LNCaP clone FGC (cell line): Measurements from ENCODE around the gene KCTD12.
A peak's percentile ranks its signal among the peaks of the same experiment; 100 is the strongest.

Experiments used
- DNase-seq: peaks from one replicate; pipeline ENCODE4 v3.0.0-alpha.2; 2011; ENCODE audit warnings: low read depth
- H3K4me3 ChIP-seq: 2 replicates; pipeline ENCODE4 v1.5.1; 2011; ENCODE audit warnings: mild to moderate bottlenecking, low read depth, low read length, control low read depth
- CTCF ChIP-seq: IDR thresholded peaks from 2 replicates; pipeline ENCODE4 v1.5.1; 2012; ENCODE audit warnings: mild to moderate bottlenecking; ENCODE audit not compliant: control insufficient read depth, insufficient read depth; ENCODE audit errors: extremely low read depth

Gene KCTD12

GRCh38 chr13:76886292-76887075 lies at the start of gene KCTD12:
TSS of gene KCTD12 (minus strand) at chr13:76886405. CDS start at chr13:76886148, 257 bp downstream.
- DNase-seq = no peak
- peak within 1 kb of the TSS; percentile 38 for H3K4me3 ChIP-seq
- TF ChIP-seq CTCF = peak; percentile 58

GRCh38 chr13:76934671-76935070 lies 48.5 kb upstream of the KCTD12 start:
- DNase-seq = no peak
- no peak overlapping the region for H3K4me3 ChIP-seq
- TF ChIP-seq CTCF = no peak

GRCh38 chr13:76932076-76932475 lies 45.9 kb upstream of the KCTD12 start:
- no peak for DNase-seq
- no peak for TF ChIP-seq CTCF
- H3K4me3 ChIP-seq = no peak overlapping the region

GRCh38 chr13:76929851-76930374 lies 43.7 kb upstream of the KCTD12 start:
- H3K4me3 ChIP-seq = no peak overlapping the region
- no peak for TF ChIP-seq CTCF
- DNase-seq = no peak

GRCh38 chr13:76929320-76929719 lies 43.1 kb upstream of the KCTD12 start:
- no peak overlapping the region for H3K4me3 ChIP-seq
- TF ChIP-seq CTCF = no peak
- DNase-seq = no peak

GRCh38 chr13:76928456-76928855 lies 42.3 kb upstream of the KCTD12 start:
- no peak for DNase-seq
- H3K4me3 ChIP-seq = no peak overlapping the region
- TF ChIP-seq CTCF = no peak

- no peak for DNase-seq
- no peak for TF ChIP-seq CTCF
- H3K4me3 ChIP-seq = no peak overlapping the region
These were observed 41.8 kb upstream of the KCTD12 start for GRCh38 chr13:76927955-76928354.
